C4-2B (cell line): ENCODE measurements around the gene PGP.

Experiments used
- ZFX ChIP-seq: fragments of 450-650 bp; IDR thresholded peaks from 2 replicates; pipeline ENCODE4 v1.6.1; 2017
- TF ChIP-seq, protein P1 (sequence below): fragments of 450-650 bp; conservative IDR thresholded peaks from 2 replicates; pipeline ENCODE4 v1.5.1; 2017; ENCODE audit warnings: mild to moderate bottlenecking

DNA sequence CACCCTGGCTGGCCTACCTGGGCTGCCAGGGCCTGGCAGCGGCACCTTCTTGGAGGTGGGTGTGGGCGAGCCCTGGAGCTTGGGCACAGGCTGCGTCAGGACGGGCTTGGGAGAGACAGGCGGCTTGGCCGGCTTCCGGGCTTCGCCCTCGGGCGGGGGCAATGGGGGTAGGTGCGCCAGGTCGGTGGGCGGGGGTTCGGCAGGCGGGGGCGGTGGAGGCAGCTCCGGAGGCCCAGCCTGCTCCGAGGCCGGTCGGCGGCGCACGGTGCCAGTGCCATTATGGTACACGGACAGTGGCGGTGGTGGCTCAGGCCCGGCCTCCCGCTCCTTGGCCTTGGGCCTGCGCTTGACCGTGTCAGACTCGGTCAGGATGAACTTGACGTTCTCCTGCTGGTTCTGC is 35.1 kb downstream of the PGP start:
- TF ChIP-seq, protein P1, sequence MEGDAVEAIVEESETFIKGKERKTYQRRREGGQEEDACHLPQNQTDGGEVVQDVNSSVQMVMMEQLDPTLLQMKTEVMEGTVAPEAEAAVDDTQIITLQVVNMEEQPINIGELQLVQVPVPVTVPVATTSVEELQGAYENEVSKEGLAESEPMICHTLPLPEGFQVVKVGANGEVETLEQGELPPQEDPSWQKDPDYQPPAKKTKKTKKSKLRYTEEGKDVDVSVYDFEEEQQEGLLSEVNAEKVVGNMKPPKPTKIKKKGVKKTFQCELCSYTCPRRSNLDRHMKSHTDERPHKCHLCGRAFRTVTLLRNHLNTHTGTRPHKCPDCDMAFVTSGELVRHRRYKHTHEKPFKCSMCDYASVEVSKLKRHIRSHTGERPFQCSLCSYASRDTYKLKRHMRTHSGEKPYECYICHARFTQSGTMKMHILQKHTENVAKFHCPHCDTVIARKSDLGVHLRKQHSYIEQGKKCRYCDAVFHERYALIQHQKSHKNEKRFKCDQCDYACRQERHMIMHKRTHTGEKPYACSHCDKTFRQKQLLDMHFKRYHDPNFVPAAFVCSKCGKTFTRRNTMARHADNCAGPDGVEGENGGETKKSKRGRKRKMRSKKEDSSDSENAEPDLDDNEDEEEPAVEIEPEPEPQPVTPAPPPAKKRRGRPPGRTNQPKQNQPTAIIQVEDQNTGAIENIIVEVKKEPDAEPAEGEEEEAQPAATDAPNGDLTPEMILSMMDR: no peak
- TF ChIP-seq ZFX: no peak
